ENCODE data around the gene RIOX2. TPM values are rescaled to one million over a fixed set of nuclear protein-coding genes. Genes with fewer than 3 reads are reported as not detected.

RIOX2 gene
- total RNA-seq, 4 donors from 2014 or later: 9.3 to 50.3 (median 12.6) TPM

- DNase-seq: no peak
- Histone ChIP-seq H3K4me3 (no peak overlapping the region), H3K36me3 (peaks cover 0 to 6% (median 0%) of the 10 kb centered on the region in 3 donors), H3K4me1 (peaks cover 0 to 12% (median 0%) of the 10 kb centered on the region in 4 donors), H3K27ac (peak overlapping the region in 1 of 4 donors; percentile 16), H3K9me3 (no peaks in the 10 kb centered on the region), H3K27me3 (no peaks in the 10 kb centered on the region)
- TF ChIP-seq CTCF (IDR thresholded peaks at IDR 0.05) (no peak), POLR2A (IDR thresholded peaks at IDR 0.05) (no peak)
These were observed 2.7 kb downstream of the RIOX2 start for GRCh38 chr3:97969541-97969940.

- Histone ChIP-seq H3K36me3 (peaks cover 0 to 6% (median 0%) of the 10 kb centered on the region in 3 donors), H3K27ac (no peak overlapping the region), H3K4me1 (peaks cover 0 to 12% (median 0%) of the 10 kb centered on the region in 4 donors), H3K27me3 (no peaks in the 10 kb centered on the region), H3K9me3 (no peaks in the 10 kb centered on the region), H3K4me3 (no peak overlapping the region)
- no peak for DNase-seq
- TF ChIP-seq CTCF (IDR thresholded peaks at IDR 0.05): no peak
- no peak for TF ChIP-seq POLR2A (IDR thresholded peaks at IDR 0.05)
These were observed 3.9 kb downstream of the RIOX2 start for GRCh38 chr3:97968376-97968775.

- Histone ChIP-seq H3K4me1 (peaks cover 0 to 12% (median 0%) of the 10 kb centered on the region in 4 donors), H3K27me3 (no peaks in the 10 kb centered on the region), H3K4me3 (no peak overlapping the region), H3K36me3 (peaks cover 0 to 6% (median 0%) of the 10 kb centered on the region in 3 donors), H3K9me3 (no peaks in the 10 kb centered on the region), H3K27ac (no peak overlapping the region)
- no peak for DNase-seq
- no peak for TF ChIP-seq POLR2A (IDR thresholded peaks at IDR 0.05)
- no peak for TF ChIP-seq CTCF (IDR thresholded peaks at IDR 0.05)
These were observed 4.3 kb downstream of the RIOX2 start for GRCh38 chr3:97967966-97968365.

- DNase-seq: no peak
- no peaks in the 10 kb centered on the region for H3K27me3 ChIP-seq
- no peak for TF ChIP-seq CTCF (IDR thresholded peaks at IDR 0.05)
- TF ChIP-seq POLR2A (IDR thresholded peaks at IDR 0.05): no peak
- H3K4me1 ChIP-seq: no peaks in the 10 kb centered on the region
- no peak overlapping the region for H3K4me3 ChIP-seq
- H3K9me3 ChIP-seq: no peaks in the 10 kb centered on the region
- H3K36me3 ChIP-seq: peaks cover 0 to 15% (median 0%) of the 10 kb centered on the region in 3 donors
- no peak overlapping the region for H3K27ac ChIP-seq
These were observed 11.1 kb downstream of the RIOX2 start for GRCh38 chr3:97960993-97961766.

- TF ChIP-seq POLR2A (IDR thresholded peaks at IDR 0.05) (no peak), CTCF (IDR thresholded peaks at IDR 0.05) (no peak)
- H3K27me3 ChIP-seq: no peaks in the 10 kb centered on the region
- no peaks in the 10 kb centered on the region for H3K4me1 ChIP-seq
- H3K27ac ChIP-seq: no peak overlapping the region
- DNase-seq: no peak
- no peak overlapping the region for H3K4me3 ChIP-seq
- H3K9me3 ChIP-seq: no peaks in the 10 kb centered on the region
- peaks cover 0 to 15% (median 0%) of the 10 kb centered on the region in 3 donors for H3K36me3 ChIP-seq
These were observed 11.7 kb downstream of the RIOX2 start for GRCh38 chr3:97960551-97960950.
